ENCODE data around the gene PHOX2A.
"Not testable (repeated sequence)": the region's sequence is repeated elsewhere in the genome, so short reads cannot be mapped to it uniquely, and the experiment has no call there.

Gene PHOX2A

GRCh38 chr11:72223615-72224563 is 20.1 kb downstream of the PHOX2A start:
- in situ Hi-C loops (cut with MboI; ENCODE audit: low sequenced_read_pairs), result no loop called here

GRCh38 chr11:72222907-72223614 is 20.9 kb downstream of the PHOX2A start:
- in situ Hi-C loops (cut with MboI; ENCODE audit: low sequenced_read_pairs), result no loop called here

GRCh38 chr11:72222106-72222891 is 21.7 kb downstream of the PHOX2A start:
- in situ Hi-C loops (cut with MboI; ENCODE audit: low sequenced_read_pairs), result no loop called here

- in situ Hi-C loops (cut with MboI; ENCODE audit: low sequenced_read_pairs), result no loop called here
These were observed 22.4 kb downstream of the PHOX2A start for GRCh38 chr11:72221386-72222075.

- in situ Hi-C loops (cut with MboI; ENCODE audit: low sequenced_read_pairs), result no loop called here
These were observed 23.1 kb downstream of the PHOX2A start for GRCh38 chr11:72220696-72221363.

- in situ Hi-C loops (cut with MboI; ENCODE audit: low sequenced_read_pairs), result no loop called here
These were observed 25.7 kb downstream of the PHOX2A start for GRCh38 chr11:72218251-72218745.

- in situ Hi-C loops (cut with MboI; ENCODE audit: low sequenced_read_pairs), result no loop called here
These were observed 26.1 kb downstream of the PHOX2A start for GRCh38 chr11:72217841-72218240.

- in situ Hi-C loops (cut with MboI; ENCODE audit: low sequenced_read_pairs), result no loop called here
These were observed 27.3 kb downstream of the PHOX2A start, which contains the start of gene FOLR2 for GRCh38 chr11:72216638-72217037. Gene FOLR2 (plus strand): TSS chr11:72216794. CDS start chr11:72218585, 1,791 bp downstream.

- in situ Hi-C loops (cut with MboI; ENCODE audit: low sequenced_read_pairs), result no loop called here
These were observed 34.9 kb downstream of the PHOX2A start for GRCh38 chr11:72209101-72209500.

- in situ Hi-C loops (cut with MboI; ENCODE audit: low sequenced_read_pairs), result no loop called here
These were observed 35.7 kb downstream of the PHOX2A start for GRCh38 chr11:72208281-72208680.

- in situ Hi-C loops (cut with MboI; ENCODE audit: low sequenced_read_pairs), result not testable (repeated sequence)
These were observed 37.2 kb downstream of the PHOX2A start for GRCh38 chr11:72206794-72207193.

GRCh38 chr11:72204886-72205285 is 39.1 kb downstream of the PHOX2A start:
- in situ Hi-C loops (cut with MboI; ENCODE audit: low sequenced_read_pairs), result no loop called here

- in situ Hi-C loops (cut with MboI; ENCODE audit: low sequenced_read_pairs), result no loop called here
These were observed 40.8 kb downstream of the PHOX2A start for GRCh38 chr11:72203163-72203562.

- in situ Hi-C loops (cut with MboI; ENCODE audit: low sequenced_read_pairs), result no loop called here
These were observed 41.4 kb downstream of the PHOX2A start for GRCh38 chr11:72202571-72202970.

GRCh38 chr11:72201445-72201844 is 42.5 kb downstream of the PHOX2A start:
- in situ Hi-C loops (cut with MboI; ENCODE audit: low sequenced_read_pairs), result not testable (repeated sequence)

GRCh38 chr11:72195518-72196270 is 48.3 kb downstream of the PHOX2A start:
- in situ Hi-C loops (cut with MboI; ENCODE audit: low sequenced_read_pairs), result no loop called here

- in situ Hi-C loops (cut with MboI; ENCODE audit: low sequenced_read_pairs), result no loop called here
These were observed 52.0 kb downstream of the PHOX2A start, which contains the start of gene FOLR1 for GRCh38 chr11:72191961-72192381. Gene FOLR1 (plus strand): TSS chr11:72192140. CDS start chr11:72192174, 34 bp downstream.

- in situ Hi-C loops (cut with MboI; ENCODE audit: low sequenced_read_pairs), result no loop called here
These were observed 53.3 kb downstream of the PHOX2A start for GRCh38 chr11:72190631-72191071.
